T-helper 2 cell treated with Interferon-gamma antibody and Interleukin-4, amounts not matched to agents 100 ng/mL and 5 ng/mL, for 36 hours (primary cell): Measurements from ENCODE around the gene USP16. TPM values are rescaled to one million over a fixed set of nuclear protein-coding genes. Genes with fewer than 3 reads are reported as not detected.

Experiments
- intact Hi-C: fragments of 100-400 bp; cut with micrococcal nuclease; formaldehyde crosslinking; loops from one replicate; pipeline ENCODE4 v1.15.1; 2023
- total RNA-seq: library from RNA; stranded (reverse); gene quantifications from 2 replicates; pipeline ENCODE4 v1.2.3, GENCODE V29; 2022

The USP16 gene
- total RNA-seq, 1 donor from 2014 or later, result 38.9 TPM

DNA sequence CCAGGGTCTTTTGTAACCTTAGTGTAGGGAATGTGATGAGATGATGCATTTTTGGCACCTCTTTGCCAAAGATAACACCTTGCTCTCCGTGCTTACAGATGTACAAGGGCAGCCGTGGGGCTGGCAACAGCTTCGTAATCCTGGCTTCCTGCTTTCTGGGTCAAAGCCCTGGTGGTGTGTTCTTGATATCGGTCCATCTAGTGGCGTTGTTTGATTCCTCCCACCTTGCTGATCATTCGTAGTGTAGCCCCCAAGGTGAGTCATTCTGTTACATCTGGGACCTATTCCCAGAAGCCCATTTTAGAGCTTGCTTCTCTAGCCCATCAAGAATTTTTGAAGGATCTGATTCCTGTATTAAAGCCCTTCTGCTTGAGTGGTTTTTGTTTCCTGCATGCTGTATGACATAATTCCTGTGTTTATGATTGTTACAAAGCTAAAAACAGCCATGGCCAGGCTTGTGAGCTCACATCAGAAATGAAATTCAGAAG is 56.0 kb downstream of the USP16 start:
- intact Hi-C loops, result no loop called here

DNA sequence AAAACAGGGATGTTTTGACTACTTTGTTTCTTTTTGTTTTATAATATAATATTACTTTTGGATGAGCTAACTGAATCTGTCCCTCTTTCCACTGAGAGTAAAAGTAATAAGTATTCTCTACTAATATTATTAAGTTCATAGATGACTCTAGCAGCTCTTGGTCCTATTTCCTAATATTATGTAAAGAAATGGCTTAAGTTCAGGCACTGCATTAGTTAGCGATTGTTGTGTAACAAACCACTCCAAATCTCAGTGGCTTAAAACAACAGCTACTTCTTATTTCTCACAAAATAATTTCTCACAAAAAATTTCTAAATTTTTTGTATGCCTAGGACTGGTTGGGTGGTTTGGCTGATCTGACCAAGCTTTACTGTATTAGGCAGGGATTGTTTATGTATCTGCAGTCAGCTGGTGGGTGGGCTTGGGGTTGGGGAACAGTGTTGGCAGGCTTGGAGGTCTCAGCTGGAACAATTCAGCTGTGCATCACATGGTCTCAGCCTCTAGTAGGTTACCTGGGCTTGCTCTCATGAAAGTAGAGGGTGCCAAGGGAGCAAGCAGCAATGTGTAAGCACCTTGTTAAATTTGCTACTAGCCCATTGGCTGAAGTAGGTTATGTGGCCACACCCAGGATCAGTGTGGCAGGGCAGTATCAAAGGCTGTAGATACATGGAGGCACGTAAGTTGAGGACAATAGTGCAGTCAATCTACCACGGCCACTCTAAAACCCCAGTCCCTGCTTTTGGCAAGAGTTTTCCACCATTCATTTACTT is 57.8 kb downstream of the USP16 start:
- intact Hi-C loops, result no loop called here

DNA sequence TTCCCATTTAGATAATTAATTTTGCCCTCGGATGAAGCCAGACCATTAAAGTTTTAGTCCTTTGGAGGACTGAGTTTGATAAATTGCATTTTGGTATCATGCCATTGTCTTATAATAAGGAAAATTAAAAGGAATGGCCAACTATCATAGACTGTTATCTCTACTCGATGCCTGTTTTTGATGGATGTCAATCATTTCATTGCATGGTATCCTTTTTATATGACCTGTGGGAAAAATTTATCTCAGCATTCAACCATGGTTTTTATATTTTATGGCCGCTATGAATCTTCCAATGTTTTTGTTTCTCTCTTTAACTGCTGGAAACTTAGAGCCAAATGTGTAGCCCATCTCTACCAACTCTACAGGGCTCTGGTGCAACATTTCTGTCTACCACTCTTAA is 58.8 kb downstream of the USP16 start:
- intact Hi-C loops, result no loop called here

GRCh38 chr21:29084372-29084771 is 59.9 kb downstream of the USP16 start:
- intact Hi-C loops, result no loop called here

- intact Hi-C loops, result no loop called here
These were observed 60.8 kb downstream of the USP16 start for GRCh38 chr21:29085106-29085752.

- intact Hi-C loops, result loop anchor here (5.0 to 10.0 kb wide), 2 partner anchors 206 to 754 kb away; partner anchors contain the start of gene BACH1
These were observed 66.6 kb downstream of the USP16 start for GRCh38 chr21:29091033-29091432.

GRCh38 chr21:29092102-29092959 is 67.9 kb downstream of the USP16 start:
- intact Hi-C loops, result loop anchor here (5.0 to 10.0 kb wide), 2 partner anchors 205 to 752 kb away; partner anchors contain the start of gene BACH1

GRCh38 chr21:29096218-29097015 is 71.9 kb downstream of the USP16 start:
- intact Hi-C loops, result loop anchor here (10.0 kb wide), 1 partner anchor 748 kb away; no protein-coding TSS in a partner anchor

- intact Hi-C loops, result loop anchor here (10.0 kb wide), 1 partner anchor 747 kb away; no protein-coding TSS in a partner anchor
These were observed 73.7 kb downstream of the USP16 start for GRCh38 chr21:29098156-29098555.

DNA sequence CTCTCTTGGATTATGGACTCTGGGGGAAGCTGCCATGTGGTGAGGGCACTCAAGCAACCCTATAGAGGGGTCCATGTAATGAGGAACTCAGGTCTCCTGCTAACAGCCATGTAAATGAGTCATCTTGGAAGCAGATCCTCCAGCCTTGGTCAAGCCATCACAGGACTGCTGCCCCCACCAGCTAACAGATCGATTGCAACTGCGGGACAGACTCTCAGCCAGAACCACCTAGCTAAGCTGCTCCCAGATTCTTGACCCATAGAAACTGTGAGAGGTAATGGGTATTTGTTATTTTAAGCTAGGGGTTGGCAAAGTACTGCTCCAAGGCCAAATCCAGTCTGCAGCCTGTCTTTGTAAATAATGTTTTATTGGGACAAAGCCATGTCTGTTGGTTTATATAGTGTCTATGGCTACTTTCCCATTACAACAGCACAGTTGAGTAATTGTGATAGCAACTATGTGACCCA is 78.4 kb downstream of the USP16 start:
- intact Hi-C loops, result no loop called here

Other genes with a start within 250 kb of the USP16 start
- 29.9 and 30.3 TPM in 2 replicates for gene LTN1, start 31.8 kb upstream of the USP16 start, total RNA-seq
- gene RWDD2B, start 5.3 kb upstream of the USP16 start, total RNA-seq, result 7.5 and 7.9 TPM in 2 replicates
- 261 and 264 TPM in 2 replicates for gene CCT8, start 49.0 kb downstream of the USP16 start, total RNA-seq
- 3.7 and 5.1 TPM in 2 replicates for gene MAP3K7CL, start 106.0 kb downstream of the USP16 start, total RNA-seq